Measurements from ENCODE around the gene C14orf39.

The C14orf39 gene

DNA sequence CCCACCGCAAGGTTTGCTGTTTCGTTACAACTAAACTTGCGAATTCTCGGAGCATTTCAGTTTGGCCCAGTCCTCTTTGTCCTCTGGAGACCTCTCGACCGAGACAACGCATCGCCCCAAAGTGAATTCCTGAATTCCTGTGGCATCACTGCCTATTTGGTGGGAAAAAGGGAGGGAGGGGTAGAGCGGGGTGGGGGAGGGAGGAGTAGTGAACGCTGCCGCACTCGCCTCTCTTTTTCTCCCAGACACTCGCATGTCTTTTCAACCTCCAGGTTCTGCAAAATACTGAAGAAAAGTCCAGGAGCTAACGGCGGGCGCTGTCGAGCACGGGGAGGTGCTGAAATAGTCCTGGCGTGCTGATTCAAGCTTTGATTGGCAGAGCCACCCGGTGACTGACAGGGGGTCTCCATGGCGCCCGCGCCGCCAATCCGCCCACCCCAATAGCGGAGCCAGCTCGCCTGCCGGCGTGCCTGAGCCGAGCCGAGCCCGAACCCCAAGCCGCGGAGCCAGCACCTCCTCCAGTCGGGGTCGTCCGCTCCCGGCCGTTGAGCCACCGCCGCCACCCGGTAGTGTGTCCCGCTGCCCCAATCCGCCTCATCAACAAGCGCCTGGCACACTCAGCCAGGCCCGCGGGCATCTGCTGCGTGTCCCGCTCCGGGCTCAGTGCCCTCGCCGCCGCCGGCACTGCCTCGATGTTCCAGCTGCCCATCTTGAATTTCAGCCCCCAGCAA lies 23.0 kb upstream of the C14orf39 start, which contains the start of gene SIX6:
Gene SIX6 (plus strand): TSS at position 440 of the 731 bp plus-strand sequence. CDS start 253 bp downstream, at position 693.
- TF ChIP-seq CEBPB (IDR thresholded peaks at IDR 0.05) (no peak), NFIC (IDR thresholded peaks at IDR 0.05) (no peak), ZBTB7A (IDR thresholded peaks at IDR 0.05; ENCODE audit: low read depth) (peak; percentile 66; the same call in 1 of the 2 replicates)
- TF ChIP-seq, protein P1, sequence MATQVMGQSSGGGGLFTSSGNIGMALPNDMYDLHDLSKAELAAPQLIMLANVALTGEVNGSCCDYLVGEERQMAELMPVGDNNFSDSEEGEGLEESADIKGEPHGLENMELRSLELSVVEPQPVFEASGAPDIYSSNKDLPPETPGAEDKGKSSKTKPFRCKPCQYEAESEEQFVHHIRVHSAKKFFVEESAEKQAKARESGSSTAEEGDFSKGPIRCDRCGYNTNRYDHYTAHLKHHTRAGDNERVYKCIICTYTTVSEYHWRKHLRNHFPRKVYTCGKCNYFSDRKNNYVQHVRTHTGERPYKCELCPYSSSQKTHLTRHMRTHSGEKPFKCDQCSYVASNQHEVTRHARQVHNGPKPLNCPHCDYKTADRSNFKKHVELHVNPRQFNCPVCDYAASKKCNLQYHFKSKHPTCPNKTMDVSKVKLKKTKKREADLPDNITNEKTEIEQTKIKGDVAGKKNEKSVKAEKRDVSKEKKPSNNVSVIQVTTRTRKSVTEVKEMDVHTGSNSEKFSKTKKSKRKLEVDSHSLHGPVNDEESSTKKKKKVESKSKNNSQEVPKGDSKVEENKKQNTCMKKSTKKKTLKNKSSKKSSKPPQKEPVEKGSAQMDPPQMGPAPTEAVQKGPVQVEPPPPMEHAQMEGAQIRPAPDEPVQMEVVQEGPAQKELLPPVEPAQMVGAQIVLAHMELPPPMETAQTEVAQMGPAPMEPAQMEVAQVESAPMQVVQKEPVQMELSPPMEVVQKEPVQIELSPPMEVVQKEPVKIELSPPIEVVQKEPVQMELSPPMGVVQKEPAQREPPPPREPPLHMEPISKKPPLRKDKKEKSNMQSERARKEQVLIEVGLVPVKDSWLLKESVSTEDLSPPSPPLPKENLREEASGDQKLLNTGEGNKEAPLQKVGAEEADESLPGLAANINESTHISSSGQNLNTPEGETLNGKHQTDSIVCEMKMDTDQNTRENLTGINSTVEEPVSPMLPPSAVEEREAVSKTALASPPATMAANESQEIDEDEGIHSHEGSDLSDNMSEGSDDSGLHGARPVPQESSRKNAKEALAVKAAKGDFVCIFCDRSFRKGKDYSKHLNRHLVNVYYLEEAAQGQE (IDR thresholded peaks at IDR 0.05; ENCODE audit: low read depth) = peak; percentile 83
- TF ChIP-seq, protein P2, sequence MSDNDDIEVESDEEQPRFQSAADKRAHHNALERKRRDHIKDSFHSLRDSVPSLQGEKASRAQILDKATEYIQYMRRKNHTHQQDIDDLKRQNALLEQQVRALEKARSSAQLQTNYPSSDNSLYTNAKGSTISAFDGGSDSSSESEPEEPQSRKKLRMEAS (IDR thresholded peaks at IDR 0.05) = peak; percentile 66; the same call in 1 of the 2 replicates

DNA sequence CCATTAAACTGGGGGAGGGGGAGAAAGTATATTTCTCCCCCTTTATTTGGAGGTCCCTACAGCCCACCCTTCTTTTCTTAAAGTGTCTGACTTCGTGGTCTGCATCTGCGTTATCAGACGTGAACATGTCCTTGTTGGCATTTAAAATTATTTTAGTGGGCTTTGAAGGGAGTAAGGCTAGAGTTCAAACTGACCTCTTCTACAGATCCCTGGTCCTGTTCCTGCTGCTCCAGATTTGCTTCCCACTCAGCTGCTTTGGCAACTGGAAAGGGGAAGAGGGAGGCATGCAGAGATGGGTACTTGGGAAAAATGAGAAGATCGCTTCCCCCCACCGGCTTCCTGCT lies 22.5 kb upstream of the C14orf39 start:
- TF ChIP-seq TEAD4 (IDR thresholded peaks at IDR 0.05) = no peak
- TF ChIP-seq, protein P1 (IDR thresholded peaks at IDR 0.05; ENCODE audit: low read depth) = no peak
- no peak for TF ChIP-seq TAF1 (IDR thresholded peaks at IDR 0.05; ENCODE audit: low read depth)
- TF ChIP-seq NFIC (IDR thresholded peaks at IDR 0.05) = no peak
- TF ChIP-seq FOXM1 (IDR thresholded peaks at IDR 0.05; ENCODE audit: borderline replicate concordance, low read depth) = no peak
- TF ChIP-seq, protein P3, sequence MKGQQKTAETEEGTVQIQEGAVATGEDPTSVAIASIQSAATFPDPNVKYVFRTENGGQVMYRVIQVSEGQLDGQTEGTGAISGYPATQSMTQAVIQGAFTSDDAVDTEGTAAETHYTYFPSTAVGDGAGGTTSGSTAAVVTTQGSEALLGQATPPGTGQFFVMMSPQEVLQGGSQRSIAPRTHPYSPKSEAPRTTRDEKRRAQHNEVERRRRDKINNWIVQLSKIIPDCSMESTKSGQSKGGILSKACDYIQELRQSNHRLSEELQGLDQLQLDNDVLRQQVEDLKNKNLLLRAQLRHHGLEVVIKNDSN (IDR thresholded peaks at IDR 0.05) = no peak
- TF ChIP-seq EP300 (IDR thresholded peaks at IDR 0.05; ENCODE audit: borderline replicate concordance) = no peak
- TF ChIP-seq CEBPB (IDR thresholded peaks at IDR 0.05) = no peak
- no peak for TF ChIP-seq YY1 (IDR thresholded peaks at IDR 0.05; ENCODE audit: low read depth)
- no peak for TF ChIP-seq ZBTB7A (IDR thresholded peaks at IDR 0.05; ENCODE audit: low read depth)
- no peak for TF ChIP-seq TCF12 (IDR thresholded peaks at IDR 0.05; ENCODE audit: low read depth)
- TF ChIP-seq, protein P2 (IDR thresholded peaks at IDR 0.05) = no peak
- no peak for TF ChIP-seq RAD21 (IDR thresholded peaks at IDR 0.05; ENCODE audit: low read depth)
- TF ChIP-seq CREB1 (IDR thresholded peaks at IDR 0.05; ENCODE audit: low read depth) = no peak
- no peak for TF ChIP-seq EGR1 (IDR thresholded peaks at IDR 0.05)

DNA sequence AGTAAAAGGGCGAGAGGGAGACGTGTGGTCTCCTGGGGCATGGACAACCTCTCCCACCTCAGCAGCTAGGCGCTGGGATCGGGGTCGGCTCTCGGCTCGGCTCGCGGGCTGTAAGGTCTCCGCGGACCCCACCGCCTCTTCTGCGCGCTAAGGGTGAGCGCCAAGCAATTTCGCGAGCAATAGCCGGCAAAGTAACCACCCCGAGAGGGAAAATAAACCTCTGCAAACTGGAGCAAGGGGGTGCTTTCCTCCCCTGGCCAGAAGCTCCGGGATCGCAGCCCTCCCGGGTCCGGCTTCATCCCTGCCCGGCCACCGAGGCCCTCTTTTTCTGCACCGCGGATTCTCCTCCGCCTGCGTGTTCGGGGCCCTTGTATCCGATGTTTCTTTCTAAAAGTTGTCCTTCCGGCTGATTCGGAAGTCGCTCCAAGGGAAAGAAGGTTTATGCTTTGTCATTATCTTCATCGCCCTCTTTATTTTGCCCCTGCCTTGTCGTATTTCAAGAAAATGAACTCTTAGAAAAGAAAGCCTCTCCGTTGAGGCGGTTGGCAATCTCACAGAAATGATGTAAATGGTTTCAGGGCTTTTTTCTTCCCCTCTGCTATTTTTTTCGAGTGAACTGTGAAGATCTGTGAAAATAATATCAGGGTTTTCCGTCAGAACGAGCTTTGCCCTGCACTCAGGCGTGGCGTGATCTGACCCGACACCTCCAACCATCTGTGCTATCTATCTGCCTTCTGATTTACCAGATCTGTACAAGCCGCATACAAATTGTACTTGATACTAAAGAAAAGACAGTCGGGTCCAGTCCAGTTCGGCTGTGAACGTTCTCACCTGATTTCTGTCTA lies 21.3 kb upstream of the C14orf39 start:
- TF ChIP-seq EGR1 (IDR thresholded peaks at IDR 0.05) = no peak
- no peak for TF ChIP-seq EP300 (IDR thresholded peaks at IDR 0.05; ENCODE audit: borderline replicate concordance)
- TF ChIP-seq CEBPB (IDR thresholded peaks at IDR 0.05) = no peak
- TF ChIP-seq CREB1 (IDR thresholded peaks at IDR 0.05; ENCODE audit: low read depth) = no peak
- TF ChIP-seq, protein P2 (IDR thresholded peaks at IDR 0.05) = no peak
- TF ChIP-seq, protein P3 (IDR thresholded peaks at IDR 0.05) = no peak
- TF ChIP-seq FOXM1 (IDR thresholded peaks at IDR 0.05; ENCODE audit: borderline replicate concordance, low read depth) = no peak
- TF ChIP-seq YY1 (IDR thresholded peaks at IDR 0.05; ENCODE audit: low read depth) = no peak
- TF ChIP-seq TAF1 (IDR thresholded peaks at IDR 0.05; ENCODE audit: low read depth) = no peak
- no peak for TF ChIP-seq TCF12 (IDR thresholded peaks at IDR 0.05; ENCODE audit: low read depth)
- TF ChIP-seq RAD21 (IDR thresholded peaks at IDR 0.05; ENCODE audit: low read depth) = no peak
- no peak for TF ChIP-seq TEAD4 (IDR thresholded peaks at IDR 0.05)
- no peak for TF ChIP-seq ZBTB7A (IDR thresholded peaks at IDR 0.05; ENCODE audit: low read depth)
- TF ChIP-seq, protein P1 (IDR thresholded peaks at IDR 0.05; ENCODE audit: low read depth) = no peak
- TF ChIP-seq NFIC (IDR thresholded peaks at IDR 0.05) = no peak
